ENCODE results near the gene CAMK1D. TPM values are rescaled to one million over a fixed set of nuclear protein-coding genes. Genes with fewer than 3 reads are reported as not detected.

CAMK1D gene
- total and polyA plus RNA-seq, 3 donors from 2014 or later = 10.0 to 14.5 (median 14.0) TPM

DNA sequence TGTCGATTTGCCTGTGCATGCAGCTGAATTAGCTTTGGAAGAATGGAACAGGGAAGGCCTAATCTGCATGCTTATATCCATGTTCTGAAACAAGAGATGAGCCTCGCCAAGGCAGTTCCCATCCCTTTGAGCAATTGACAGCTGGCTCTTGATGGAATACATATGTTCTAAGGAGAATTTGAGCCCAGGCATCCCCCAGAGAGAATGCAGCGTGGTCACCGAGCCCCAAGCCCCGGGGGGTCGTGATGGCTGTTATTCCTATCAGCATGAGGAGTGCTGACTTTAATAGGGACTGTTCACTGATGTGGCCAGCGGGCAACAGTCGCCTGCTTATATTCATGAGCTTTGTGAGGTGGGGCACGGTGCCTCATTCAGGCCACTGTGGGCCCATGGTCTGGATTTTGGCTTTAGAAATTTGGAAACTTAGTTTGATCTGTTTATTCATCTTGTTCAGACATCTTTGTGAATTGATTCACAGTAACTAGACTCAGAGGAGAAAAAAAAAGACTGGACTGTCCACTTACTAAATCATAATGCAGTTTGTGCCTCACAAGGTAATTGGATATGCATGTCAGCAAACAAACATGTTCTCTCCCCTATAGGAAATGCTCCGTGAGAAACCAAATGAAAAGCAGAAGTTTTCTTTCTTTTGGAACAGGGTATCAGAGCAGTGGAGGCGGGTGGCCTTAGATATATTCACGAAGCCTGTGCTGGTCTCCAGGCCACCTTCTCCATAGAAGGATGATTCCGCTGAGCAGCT is 447.2 kb downstream of the CAMK1D start:
- no peak for DNase-seq
- no peak overlapping the region for H3K27ac ChIP-seq
- intact Hi-C loops (cut with DNase I; ENCODE audit: low total_unique reads) = no loop called here

GRCh38 chr10:12797471-12798262 is 448.3 kb downstream of the CAMK1D start:
- TF ChIP-seq, protein P1, sequence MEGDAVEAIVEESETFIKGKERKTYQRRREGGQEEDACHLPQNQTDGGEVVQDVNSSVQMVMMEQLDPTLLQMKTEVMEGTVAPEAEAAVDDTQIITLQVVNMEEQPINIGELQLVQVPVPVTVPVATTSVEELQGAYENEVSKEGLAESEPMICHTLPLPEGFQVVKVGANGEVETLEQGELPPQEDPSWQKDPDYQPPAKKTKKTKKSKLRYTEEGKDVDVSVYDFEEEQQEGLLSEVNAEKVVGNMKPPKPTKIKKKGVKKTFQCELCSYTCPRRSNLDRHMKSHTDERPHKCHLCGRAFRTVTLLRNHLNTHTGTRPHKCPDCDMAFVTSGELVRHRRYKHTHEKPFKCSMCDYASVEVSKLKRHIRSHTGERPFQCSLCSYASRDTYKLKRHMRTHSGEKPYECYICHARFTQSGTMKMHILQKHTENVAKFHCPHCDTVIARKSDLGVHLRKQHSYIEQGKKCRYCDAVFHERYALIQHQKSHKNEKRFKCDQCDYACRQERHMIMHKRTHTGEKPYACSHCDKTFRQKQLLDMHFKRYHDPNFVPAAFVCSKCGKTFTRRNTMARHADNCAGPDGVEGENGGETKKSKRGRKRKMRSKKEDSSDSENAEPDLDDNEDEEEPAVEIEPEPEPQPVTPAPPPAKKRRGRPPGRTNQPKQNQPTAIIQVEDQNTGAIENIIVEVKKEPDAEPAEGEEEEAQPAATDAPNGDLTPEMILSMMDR (IDR thresholded peaks at IDR 0.05) = no peak
- TF ChIP-seq POLR2A (IDR thresholded peaks at IDR 0.05) = no peak
- Histone ChIP-seq H3K27ac (no peak overlapping the region), H3K4me3 (no peak overlapping the region), H3K27me3 (no peaks in the 10 kb centered on the region), H3K4me1 (no peaks in the 10 kb centered on the region), H3K36me3 (ENCODE audit: low read depth, missing control alignments) (no peaks in the 10 kb centered on the region), H3K9me3 (no peaks in the 10 kb centered on the region)
- DNase-seq = no peak
- WGBS, 2 donors = 80 to 87% methylated on average over 11 of the region's 11 CpGs
- intact Hi-C loops (cut with DNase I; ENCODE audit: low total_unique reads) = no loop called here

More for the DNA sequence above, 447.2 kb downstream of the CAMK1D start:
- Histone ChIP-seq H3K4me3 (no peak overlapping the region), H3K27me3 (no peaks in the 10 kb centered on the region), H3K4me1 (no peaks in the 10 kb centered on the region), H3K36me3 (ENCODE audit: low read depth, missing control alignments) (no peaks in the 10 kb centered on the region), H3K9me3 (no peaks in the 10 kb centered on the region)
- WGBS, 2 donors = 86 to 88% methylated on average over 13 of the region's 13 CpGs
- TF ChIP-seq, protein P1 (IDR thresholded peaks at IDR 0.05) = no peak
- TF ChIP-seq POLR2A (IDR thresholded peaks at IDR 0.05) = no peak

DNA sequence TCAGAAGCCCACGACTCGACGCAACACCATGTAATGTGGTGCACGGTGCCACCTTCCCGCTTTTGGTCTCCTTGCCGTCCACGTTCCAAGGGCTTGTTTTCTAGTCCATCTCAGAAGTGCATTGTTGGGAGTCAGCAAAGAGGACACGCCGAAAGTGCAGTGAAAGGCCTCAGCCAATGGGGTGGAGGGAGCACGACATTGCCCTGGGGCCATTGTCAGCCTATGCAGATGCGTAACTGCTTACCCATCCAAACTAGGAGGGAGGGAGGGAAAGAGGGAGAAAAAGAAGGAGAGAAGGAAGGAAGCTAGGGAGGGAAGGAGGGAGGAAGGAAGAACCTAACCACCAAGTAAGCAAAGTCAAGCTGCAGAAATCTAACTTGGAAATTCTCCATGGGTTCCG is 449.8 kb downstream of the CAMK1D start:
- Histone ChIP-seq H3K9me3 (no peaks in the 10 kb centered on the region), H3K4me1 (no peaks in the 10 kb centered on the region), H3K27ac (no peak overlapping the region), H3K36me3 (ENCODE audit: low read depth, missing control alignments) (no peaks in the 10 kb centered on the region), H3K27me3 (no peaks in the 10 kb centered on the region), H3K4me3 (no peak overlapping the region)
- intact Hi-C loops (cut with DNase I; ENCODE audit: low total_unique reads) = no loop called here
- DNase-seq = no peak
- TF ChIP-seq POLR2A (IDR thresholded peaks at IDR 0.05) = no peak
- WGBS, 2 donors = 95 to 97% methylated on average over 12 of the region's 12 CpGs

GRCh38 chr10:12799714-12800113 is 450.4 kb downstream of the CAMK1D start:
- 83 to 90% methylated on average over 5 of the region's 5 CpGs for WGBS, 2 donors
- no peaks in the 10 kb centered on the region for H3K4me1 ChIP-seq
- H3K27me3 ChIP-seq = no peaks in the 10 kb centered on the region
- no peak overlapping the region for H3K4me3 ChIP-seq
- H3K36me3 ChIP-seq (ENCODE audit: low read depth, missing control alignments) = no peaks in the 10 kb centered on the region
- no peak overlapping the region for H3K27ac ChIP-seq
- intact Hi-C loops (cut with DNase I; ENCODE audit: low total_unique reads) = no loop called here
- TF ChIP-seq, protein P1 (IDR thresholded peaks at IDR 0.05) = no peak
- no peak for TF ChIP-seq POLR2A (IDR thresholded peaks at IDR 0.05)
- no peak for DNase-seq
- no peaks in the 10 kb centered on the region for H3K9me3 ChIP-seq

DNA sequence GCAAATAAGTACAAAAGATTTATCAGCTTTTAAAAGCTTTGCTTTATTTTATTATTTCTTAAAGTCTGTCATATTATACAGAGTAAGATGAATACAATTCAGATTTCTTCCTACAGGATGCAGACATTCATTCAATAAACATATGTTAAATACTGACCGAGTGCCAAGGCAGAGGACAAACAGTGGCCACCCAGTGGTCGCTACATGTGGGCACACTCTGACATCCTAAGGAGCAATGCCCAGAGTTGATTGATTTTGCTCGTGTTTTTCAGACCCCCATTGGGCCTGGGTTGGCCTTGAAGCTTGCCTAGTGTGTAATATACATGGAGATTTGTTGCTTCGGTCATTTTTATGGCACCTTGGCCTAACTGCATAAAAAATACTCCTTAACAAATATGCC is 451.0 kb downstream of the CAMK1D start:
- no peak for TF ChIP-seq POLR2A (IDR thresholded peaks at IDR 0.05)
- TF ChIP-seq, protein P1 (IDR thresholded peaks at IDR 0.05) = no peak
- no peak for DNase-seq
- H3K4me1 ChIP-seq = no peaks in the 10 kb centered on the region
- no peak overlapping the region for H3K4me3 ChIP-seq
- H3K36me3 ChIP-seq (ENCODE audit: low read depth, missing control alignments) = no peaks in the 10 kb centered on the region
- intact Hi-C loops (cut with DNase I; ENCODE audit: low total_unique reads) = no loop called here
- H3K27me3 ChIP-seq = no peaks in the 10 kb centered on the region
- WGBS, 2 donors = 83 to 86% methylated on average over 4 of the region's 4 CpGs
- H3K27ac ChIP-seq = no peak overlapping the region
- no peaks in the 10 kb centered on the region for H3K9me3 ChIP-seq

Data from testis (tissue), 3 donors.